Upper lobe of left lung (tissue), 6 donors: ENCODE results near the gene MKRN1. TPM values are rescaled to one million over a fixed set of nuclear protein-coding genes. Genes with fewer than 3 reads are reported as not detected.

Experiments used
- ATAC-seq, 2 donors: fragments of 200-7000 bp; cut with Tn5 transposase; one replicate each; pipeline ENCODE4 v1.9.1; 2022; ENCODE audit warnings: mild to moderate bottlenecking in 2 of 2, moderate library complexity in 2 of 2; ENCODE audit not compliant: low FRiP score in 2 of 2
- DNase-seq, 2 donors: peaks; one replicate each; pipeline ENCODE4 v3.0.0-alpha.2; 2019 to 2020
- H3K27ac ChIP-seq, 4 donors: fragments of 200-600 bp; sonication (generic); one replicate each; pipeline ENCODE4 v1.5.1; 2016 to 2019
- H3K27me3 ChIP-seq, 4 donors: fragments of 200-600 bp; sonication (generic); one replicate each; pipeline ENCODE4 v1.5.1; 2017 to 2019
- H3K36me3 ChIP-seq, 4 donors: fragments of 200-600 bp; sonication (generic); one replicate each; pipeline ENCODE4 v1.5.1; 2016 to 2019
- H3K4me1 ChIP-seq, 4 donors: fragments of 200-600 bp; sonication (generic); one replicate each; pipeline ENCODE4 v1.5.1; 2018 to 2019
- H3K4me3 ChIP-seq, 4 donors: fragments of 200-600 bp; sonication (generic); one replicate each; pipeline ENCODE4 v1.5.1; 2017 to 2019; ENCODE audit warnings: mild to moderate bottlenecking in 2 of 4, moderate library complexity in 1 of 4
- H3K9me3 ChIP-seq, 4 donors: fragments of 200-600 bp; sonication (generic); one replicate each; pipeline ENCODE4 v1.5.1; 2018 to 2019
- CTCF ChIP-seq, 6 experiments: fragments of 450-650 bp in 4 of 6; fragments of 200-600 bp in 2 of 6; sonication (generic) in 2 of 6; IDR thresholded peaks; one replicate each; pipeline ENCODE4 v1.5.1; 2016 to 2019; ENCODE audit warnings: antibody characterized with exemption in 6 of 6
- EP300 ChIP-seq, 4 donors: sonication (generic); formaldehyde crosslinking; IDR thresholded peaks; one replicate each; pipeline ENCODE4 v1.5.1; 2017; ENCODE audit warnings: antibody characterized with exemption in 4 of 4, control low read depth in 2 of 4
- POLR2A ChIP-seq, 4 donors: fragments of 450-650 bp; IDR thresholded peaks; one replicate each; pipeline ENCODE4 v1.5.1; 2016 to 2017; ENCODE audit warnings: antibody characterized with exemption in 4 of 4, mild to moderate bottlenecking in 2 of 4
- POLR2AphosphoS5 ChIP-seq, 2 donors: sonication (generic); formaldehyde crosslinking; IDR thresholded peaks; one replicate each; pipeline ENCODE4 v1.5.1; 2017; ENCODE audit warnings: antibody characterized with exemption in 2 of 2
- WGBS, 2 donors: methylation state at CpG; one replicate each; pipeline ENCODE4 v1.1.5; 2017 to 2018; 5-methylcytosine and 5-hydroxymethylcytosine counted together
- total RNA-seq, 6 donors: library from RNA; depleted of rRNA in 4 of 6; stranded (reverse); fragments of >200 nt in 4 of 6; gene quantifications; one replicate each; pipeline versions ENCODE4 v1.1.0 to v1.2.1, GENCODE V29; 2016 to 2021
- donor health status: DM: no; HTN: no; CAD: no; lungs with moderate emphysema.
- donor health status: DM: no; HTN: yes; CAD: no; lungs with severe emphysema.

MKRN1 gene
- total RNA-seq = 100 to 1,000 TPM in 3 of 6 donors, 10 to 100 TPM in 3; 64.9 to 123 (median 97.9) TPM

- peak; percentile 98 for DNase-seq
- no peaks in the 10 kb centered on the region for H3K36me3 ChIP-seq
- 0 to 1% methylated on average over 18 to 27 of the region's 71 CpGs for WGBS, 2 donors
- no peaks in the 10 kb centered on the region for H3K9me3 ChIP-seq
- no peaks in the 10 kb centered on the region for H3K27me3 ChIP-seq
- peak; percentile 98 for ATAC-seq
- peak within 1 kb of the TSS; percentile 69 to 100 (median 94) for H3K4me3 ChIP-seq
- H3K4me1 ChIP-seq = peaks cover 16 to 38% (median 25%) of the 10 kb centered on the region in 4 donors
- H3K27ac ChIP-seq = peak within 1 kb of the TSS; percentile 84 to 95 (median 94)
- no peak for TF ChIP-seq EP300 (IDR thresholded peaks at IDR 0.05)
- TF ChIP-seq CTCF (IDR thresholded peaks at IDR 0.05) = peak in 3 of 6 experiments; percentile 11 to 26 (median 23)
- TF ChIP-seq POLR2A (IDR thresholded peaks at IDR 0.05) = peak in 3 of 4 donors; percentile 70 to 89 (median 84)
- peak; percentile 75 to 92 for TF ChIP-seq POLR2AphosphoS5 (IDR thresholded peaks at IDR 0.05)
Observed at GRCh38 chr7:140479062-140479738, at the start of gene MKRN1. TSS of gene MKRN1 (minus strand) at chr7:140479505. CDS start at chr7:140479344, 161 bp downstream.

GRCh38 chr7:140526787-140527664 lies 47.7 kb upstream of the MKRN1 start:
- ATAC-seq = peak in 1 of 2 donors; percentile 38
- Histone ChIP-seq H3K36me3 (no peaks in the 10 kb centered on the region), H3K4me1 (no peaks in the 10 kb centered on the region), H3K4me3 (no peak overlapping the region), H3K27ac (no peak overlapping the region), H3K9me3 (no peaks in the 10 kb centered on the region), H3K27me3 (no peaks in the 10 kb centered on the region)
- WGBS, 2 donors = 77 to 84% methylated on average over 18 to 30 of the region's 31 CpGs
- no peak for DNase-seq
- TF ChIP-seq CTCF (IDR thresholded peaks at IDR 0.05) (no peak), POLR2AphosphoS5 (IDR thresholded peaks at IDR 0.05) (no peak), POLR2A (IDR thresholded peaks at IDR 0.05) (no peak), EP300 (IDR thresholded peaks at IDR 0.05) (no peak)

- Histone ChIP-seq H3K4me3 (no peak overlapping the region), H3K27ac (no peak overlapping the region), H3K4me1 (no peaks in the 10 kb centered on the region), H3K9me3 (no peaks in the 10 kb centered on the region), H3K36me3 (no peaks in the 10 kb centered on the region), H3K27me3 (no peaks in the 10 kb centered on the region)
- TF ChIP-seq EP300 (IDR thresholded peaks at IDR 0.05) = no peak
- TF ChIP-seq CTCF (IDR thresholded peaks at IDR 0.05) = no peak
- no peak for TF ChIP-seq POLR2A (IDR thresholded peaks at IDR 0.05)
- ATAC-seq (peak in 1 of 2 donors; percentile 26), DNase-seq (no peak)
- WGBS, 2 donors = 87 to 95% methylated on average over 6 to 9 of the region's 9 CpGs
Observed at GRCh38 chr7:140526214-140526613, 46.9 kb upstream of the MKRN1 start.

- Histone ChIP-seq H3K27ac (no peak overlapping the region), H3K36me3 (no peaks in the 10 kb centered on the region), H3K4me1 (no peaks in the 10 kb centered on the region), H3K9me3 (no peaks in the 10 kb centered on the region), H3K4me3 (no peak overlapping the region), H3K27me3 (no peaks in the 10 kb centered on the region)
- DNase-seq (no peak), ATAC-seq (no peak)
- WGBS, 2 donors = 67 to 69% methylated on average over 10 of the region's 10 CpGs
- TF ChIP-seq CTCF (IDR thresholded peaks at IDR 0.05) = no peak
- TF ChIP-seq EP300 (IDR thresholded peaks at IDR 0.05) = no peak
- TF ChIP-seq POLR2A (IDR thresholded peaks at IDR 0.05) = no peak
- no peak for TF ChIP-seq POLR2AphosphoS5 (IDR thresholded peaks at IDR 0.05)
Observed at GRCh38 chr7:140525743-140526142, 46.4 kb upstream of the MKRN1 start.
